ENCODE measurements around the gene SMAD6. TPM values are rescaled to one million over a fixed set of nuclear protein-coding genes. Genes with fewer than 3 reads are reported as not detected.

The SMAD6 gene
- total RNA-seq, 1 experiment from 2014 or later = 2.4 TPM

DNA sequence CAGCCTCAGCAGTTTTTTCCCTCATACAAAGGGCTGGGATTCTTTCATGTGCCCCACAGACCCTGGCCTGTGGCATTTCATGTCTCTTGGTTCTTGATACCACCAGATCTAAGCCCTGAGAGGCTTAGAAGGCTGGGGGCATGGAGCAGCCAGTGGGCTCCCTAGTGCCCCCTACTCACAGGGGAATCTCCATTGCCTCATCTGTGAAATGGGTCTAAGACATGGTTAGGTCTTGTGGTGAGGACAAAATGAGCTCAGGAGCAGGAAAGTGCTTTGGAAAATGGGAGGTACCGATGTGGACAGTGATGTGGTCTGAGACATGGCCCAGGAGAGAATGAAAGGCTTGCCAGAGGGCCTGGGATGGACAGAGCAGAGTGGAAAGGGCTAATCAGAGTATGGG is 94.3 kb downstream of the SMAD6 start:
- DNase-seq (ENCODE audit: low read depth) = no peak

DNA sequence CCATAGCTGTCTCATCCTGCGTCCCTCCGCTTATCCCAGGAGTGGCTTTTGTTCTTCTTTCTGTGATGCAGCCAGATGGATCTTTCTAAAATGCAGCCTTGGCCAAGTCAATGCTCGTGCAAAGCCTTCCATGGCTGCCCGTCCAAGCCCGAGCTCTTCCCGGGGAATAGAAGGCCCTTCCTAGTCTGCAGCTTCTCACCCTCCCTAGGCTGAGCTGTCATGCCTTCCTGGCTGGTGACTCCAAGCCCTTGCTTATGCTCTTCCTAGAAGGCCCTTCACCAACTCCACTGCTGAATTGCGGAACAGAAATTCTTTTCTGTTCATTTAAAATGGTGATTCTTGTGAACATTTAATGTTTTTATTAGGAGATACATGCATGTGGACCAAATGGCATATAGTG is 95.9 kb downstream of the SMAD6 start:
- DNase-seq (ENCODE audit: low read depth) = no peak

DNA sequence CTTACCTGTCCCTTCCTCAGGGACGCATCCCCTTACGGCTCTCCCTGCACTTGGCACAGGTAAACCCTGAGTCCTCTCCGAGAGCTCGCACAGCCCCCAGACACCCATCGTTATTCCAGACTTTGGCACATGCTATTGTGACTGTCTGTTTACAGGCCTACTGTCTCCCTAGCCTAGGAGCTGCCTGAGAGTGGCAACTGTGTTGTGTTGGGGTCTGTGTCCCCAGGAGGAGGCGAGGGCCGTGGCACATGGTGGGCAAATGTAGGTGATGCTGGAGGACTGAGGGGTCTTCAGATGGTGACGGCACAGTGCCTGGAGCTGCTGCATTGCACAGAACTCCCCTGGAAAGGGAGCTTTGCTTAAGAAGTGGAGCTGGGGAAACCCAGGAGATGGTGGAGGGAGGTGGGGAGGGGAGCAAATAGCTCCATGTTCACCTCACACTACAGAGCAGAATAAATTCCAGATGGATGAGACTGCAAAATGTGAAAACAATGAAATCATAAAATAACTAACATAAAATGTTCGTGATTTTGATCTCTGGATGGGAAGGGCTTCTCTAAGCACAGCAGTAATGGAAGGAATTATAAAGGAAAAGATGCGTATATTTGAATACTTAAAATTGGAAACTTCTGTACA is 96.5 kb downstream of the SMAD6 start:
- DNase-seq (ENCODE audit: low read depth) = no peak

DNA sequence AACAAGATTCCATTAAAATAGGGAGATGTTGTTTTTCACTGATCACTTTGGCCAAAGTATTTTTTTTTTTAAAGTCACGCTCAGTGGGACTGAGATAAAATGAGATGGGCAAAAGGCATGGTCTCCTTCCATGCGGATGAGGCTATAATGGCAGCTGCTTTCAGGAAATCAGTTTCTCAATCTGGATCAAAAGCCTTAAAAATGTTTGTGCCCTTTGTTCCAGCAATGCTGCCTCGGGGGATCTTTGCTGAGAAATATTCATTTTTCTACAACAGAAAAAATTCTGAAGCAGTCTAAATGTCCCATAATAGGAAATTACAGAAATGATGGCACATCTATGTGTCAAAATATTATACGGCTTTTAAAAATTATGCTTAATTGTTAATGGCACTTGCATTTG is 97.2 kb downstream of the SMAD6 start:
- DNase-seq (ENCODE audit: low read depth) = no peak

DNA sequence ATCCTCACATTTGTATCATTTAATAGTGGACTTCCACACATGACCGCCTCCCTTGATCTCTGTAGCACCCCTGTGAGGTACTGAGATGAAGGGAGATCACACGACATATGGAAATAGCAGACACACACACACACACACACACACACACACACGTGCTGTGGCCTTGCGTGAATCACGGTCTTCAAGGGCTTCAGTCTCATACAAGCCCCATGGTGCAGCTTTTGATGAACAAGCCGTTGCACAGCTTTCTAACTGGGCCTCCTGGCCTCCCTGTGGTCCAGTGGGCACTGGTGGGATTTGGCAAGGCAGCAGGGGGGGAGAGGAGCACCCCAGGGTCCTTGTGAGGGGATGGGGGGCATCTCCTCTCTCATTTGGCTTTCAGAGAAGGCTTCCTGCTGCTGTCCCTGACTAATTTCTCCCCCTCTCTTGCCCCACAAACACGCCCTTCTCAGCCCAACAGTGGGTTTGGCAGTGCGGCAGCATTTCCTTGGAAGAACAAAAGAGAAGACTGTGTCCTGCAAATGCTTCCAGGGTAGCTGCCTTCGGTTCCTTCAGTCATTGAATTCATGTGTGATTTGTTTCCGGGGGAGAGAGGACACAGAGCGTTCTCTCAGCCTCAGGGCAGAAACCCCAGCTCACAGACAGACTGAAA is 98.7 kb downstream of the SMAD6 start:
- no peak for DNase-seq (ENCODE audit: low read depth)

DNA sequence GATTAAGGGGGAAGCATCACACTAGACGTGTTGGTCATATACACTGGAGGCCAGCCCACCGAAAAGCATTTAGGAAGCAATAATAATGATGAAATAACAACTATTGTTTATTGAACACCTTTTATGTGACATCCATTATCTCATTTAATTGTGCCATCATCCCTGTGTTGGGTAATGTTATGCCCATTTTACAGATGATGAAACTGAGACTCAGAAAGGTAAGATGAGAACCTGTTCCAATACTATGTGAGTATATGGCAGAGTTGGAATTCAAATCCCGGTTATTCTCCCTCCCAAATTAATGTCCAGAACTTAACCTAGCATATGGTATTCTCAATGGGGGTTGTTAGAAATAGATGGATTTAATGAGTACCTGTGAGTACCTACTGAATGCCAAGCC is 99.2 kb downstream of the SMAD6 start:
- no peak for DNase-seq (ENCODE audit: low read depth)

DNA sequence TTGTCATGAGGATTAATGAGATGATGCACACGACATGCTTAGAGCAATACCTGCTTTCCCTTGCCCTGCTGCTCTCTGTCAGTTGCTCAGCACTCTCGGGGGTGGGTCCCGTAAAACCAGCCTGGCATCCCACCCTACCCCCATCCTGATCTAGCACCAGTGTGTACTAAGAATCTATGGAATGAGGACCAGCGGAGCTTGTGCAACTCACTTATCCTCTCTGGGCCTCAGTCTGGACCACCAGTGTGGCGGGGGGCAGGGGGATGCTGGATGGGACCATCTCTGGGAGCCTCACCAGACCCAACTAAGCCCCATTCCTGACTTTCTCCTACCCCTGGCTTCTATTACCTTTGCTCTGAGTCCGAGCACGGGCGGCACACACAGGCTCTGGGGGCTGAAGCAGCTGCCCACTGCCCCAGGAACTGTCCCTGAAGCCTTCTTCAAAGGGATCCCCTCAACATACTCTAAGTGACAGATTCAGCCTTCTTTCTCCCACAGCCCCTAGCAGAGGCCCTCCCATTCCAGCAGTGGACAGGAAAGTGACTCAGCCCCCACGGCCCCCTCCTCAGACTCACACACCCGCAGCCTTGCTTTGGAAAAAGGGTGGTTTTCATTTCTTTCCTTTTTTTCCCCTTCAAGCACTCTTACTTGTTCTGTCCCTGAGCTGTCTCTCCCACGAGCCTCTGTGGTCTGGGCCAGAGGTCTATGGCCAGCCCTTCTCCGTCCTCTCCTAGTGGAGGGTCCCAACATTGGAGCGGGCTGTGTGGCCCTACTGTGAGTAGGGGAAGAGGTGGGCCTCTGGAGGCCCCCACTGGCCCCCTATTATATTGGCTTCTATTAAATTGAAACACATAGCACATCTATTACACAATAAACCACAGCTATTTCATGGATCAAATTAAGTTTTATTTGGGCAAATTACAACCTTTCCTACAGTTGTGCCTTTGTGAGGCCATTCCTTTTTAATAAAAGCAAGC is 100.3 kb downstream of the SMAD6 start:
- DNase-seq (ENCODE audit: low read depth) = peak; percentile 50

DNA sequence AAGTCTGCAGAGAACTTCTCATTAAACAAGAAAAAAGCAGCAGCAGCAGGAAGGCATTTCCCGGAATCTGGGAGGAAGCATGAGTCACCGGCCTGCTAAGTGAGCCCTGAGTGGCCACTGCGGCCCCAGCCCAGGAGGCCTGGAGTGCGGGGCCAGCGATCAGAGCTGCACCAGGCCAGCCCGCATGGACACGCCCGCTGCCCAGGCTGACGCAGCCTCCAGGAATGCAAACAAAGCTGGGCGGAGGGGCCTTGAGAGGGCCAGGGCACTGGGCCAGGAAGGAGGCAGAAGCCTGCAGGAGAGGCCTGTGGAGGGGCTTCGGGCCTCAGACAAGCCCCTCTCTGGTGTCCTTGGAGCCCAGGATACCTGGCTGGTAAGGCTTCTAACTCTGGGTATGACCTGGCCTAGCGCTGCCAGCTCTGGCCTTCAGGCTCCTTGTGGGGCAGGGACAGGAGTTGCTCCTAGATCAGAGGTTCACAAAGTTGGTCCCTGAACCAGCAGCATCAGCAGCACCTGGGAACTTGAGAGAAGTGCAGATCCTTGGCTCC is 101.2 kb downstream of the SMAD6 start:
- peak; percentile 98 for DNase-seq (ENCODE audit: low read depth)

DNA sequence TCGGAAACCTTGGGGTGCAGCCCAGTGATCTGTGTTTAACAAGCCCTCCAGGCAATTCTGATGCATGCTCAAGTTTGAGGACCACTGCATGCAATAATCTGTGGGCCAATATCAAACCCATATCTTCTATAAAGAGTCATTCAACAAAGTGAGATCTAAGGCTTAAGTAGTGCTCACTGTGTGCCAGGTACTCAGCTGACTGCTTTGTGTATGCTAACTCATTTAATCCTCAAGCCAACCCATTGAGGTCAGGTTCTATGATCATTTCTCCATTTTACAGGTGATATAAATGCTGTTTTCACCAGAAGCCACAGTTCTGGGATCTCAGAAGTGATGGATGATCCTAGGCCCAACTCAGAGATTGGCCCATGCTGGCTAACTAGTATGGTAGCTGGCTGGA is 101.7 kb downstream of the SMAD6 start:
- DNase-seq (ENCODE audit: low read depth) = no peak

DNA sequence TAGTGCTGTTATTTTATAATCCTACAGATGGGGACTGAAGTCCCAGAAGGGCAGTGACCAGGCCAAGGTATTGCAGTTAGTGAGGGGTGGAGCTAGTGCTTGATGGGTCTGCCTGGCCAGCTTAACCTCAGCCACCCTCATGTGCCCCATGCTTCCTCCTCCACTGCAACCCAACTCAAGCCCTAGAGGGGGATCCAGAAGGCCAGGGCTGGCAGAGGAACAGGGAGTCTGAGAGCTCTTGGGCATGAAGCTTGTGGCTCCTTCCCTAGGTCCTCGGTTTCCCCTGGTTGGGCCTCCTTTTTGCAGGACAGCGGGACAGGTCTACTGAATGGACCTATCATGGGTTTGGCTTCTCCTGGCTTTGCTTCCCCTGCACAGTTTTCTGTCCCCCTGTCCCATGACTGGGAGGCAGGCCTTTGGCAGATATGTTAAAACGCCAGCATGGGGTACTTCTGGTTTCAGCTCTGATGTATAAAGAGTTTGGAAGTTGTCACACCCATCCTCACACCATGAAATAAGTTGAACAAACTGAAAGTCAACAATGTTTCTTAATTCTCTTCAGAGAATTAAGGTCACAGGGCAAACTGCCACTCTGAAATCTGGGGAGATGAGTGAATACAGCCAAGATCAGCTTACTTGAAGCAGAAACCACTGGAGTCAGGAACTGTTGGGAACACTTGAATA is 103.3 kb downstream of the SMAD6 start:
- DNase-seq (ENCODE audit: low read depth) = no peak

DNA sequence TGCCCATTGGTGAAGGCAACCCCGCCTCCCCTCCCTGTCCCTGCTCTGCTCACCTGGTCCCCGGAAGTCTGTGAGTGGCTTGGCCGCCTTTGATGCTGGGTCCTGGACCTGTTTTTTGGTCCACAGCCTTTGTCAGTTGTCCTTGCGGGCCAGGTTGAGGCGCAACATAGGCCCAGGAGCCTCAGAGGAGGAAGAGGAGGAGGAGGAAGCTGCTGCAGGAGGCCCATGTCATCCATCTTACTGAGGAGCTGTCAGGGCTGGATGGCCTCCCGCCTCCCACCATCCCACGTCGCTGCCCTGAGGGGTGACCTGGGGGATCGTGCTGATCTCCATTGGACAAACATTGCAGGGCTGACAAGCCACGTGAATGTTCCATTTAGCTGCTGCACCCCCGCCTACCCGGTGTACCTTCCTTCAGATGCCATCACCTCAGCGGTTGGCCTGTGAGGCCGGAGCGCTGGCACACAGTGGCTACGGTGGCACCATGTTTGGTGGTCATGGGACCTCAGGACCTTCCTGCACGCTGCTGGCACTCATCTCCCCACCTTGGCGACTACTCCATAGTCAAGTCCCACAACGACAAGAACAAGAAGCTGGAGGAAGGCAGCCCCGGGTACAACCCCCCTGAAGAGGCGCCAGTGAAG is 106.3 kb downstream of the SMAD6 start:
- no peak for DNase-seq (ENCODE audit: low read depth)

DNA sequence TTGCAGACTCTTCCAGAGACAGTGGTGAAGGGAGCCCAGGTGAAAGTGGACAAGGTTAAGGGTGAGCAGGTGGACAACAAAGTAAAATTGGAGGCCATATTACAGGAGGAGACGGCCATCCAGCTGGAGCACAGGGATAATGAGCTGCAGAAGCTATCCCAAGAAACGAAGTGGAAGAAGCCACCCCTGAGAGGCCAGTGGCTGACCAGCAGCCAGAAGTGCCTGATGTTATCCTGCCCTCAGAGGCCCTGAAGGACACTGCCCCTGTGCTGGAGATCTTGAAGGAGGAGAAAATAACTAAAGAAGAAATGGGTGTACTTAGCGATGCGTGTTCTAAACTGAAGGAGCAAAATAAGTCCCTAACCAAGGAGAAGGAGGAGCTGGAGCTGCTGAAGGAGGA is 107.6 kb downstream of the SMAD6 start:
- no peak for DNase-seq (ENCODE audit: low read depth)

DNA sequence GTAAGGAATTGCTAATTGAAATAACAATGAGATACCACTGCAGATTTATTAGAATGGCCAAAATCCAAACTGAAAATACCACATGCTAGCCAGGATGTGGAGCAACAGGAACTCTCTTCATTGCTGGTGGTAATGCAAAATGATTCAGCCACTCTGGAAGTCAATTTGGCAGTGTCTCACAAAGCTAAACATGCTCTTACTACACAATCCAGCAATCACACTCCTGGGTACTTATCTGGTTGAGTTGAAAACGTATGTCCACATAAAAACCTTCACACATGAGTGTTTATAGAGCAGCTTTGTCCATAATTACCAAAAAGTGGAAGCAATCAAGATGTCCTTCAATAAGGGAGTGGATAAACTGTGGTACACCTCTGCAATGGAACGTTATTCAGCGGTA is 113.3 kb downstream of the SMAD6 start:
- DNase-seq (ENCODE audit: low read depth) = peak; percentile 49

DNA sequence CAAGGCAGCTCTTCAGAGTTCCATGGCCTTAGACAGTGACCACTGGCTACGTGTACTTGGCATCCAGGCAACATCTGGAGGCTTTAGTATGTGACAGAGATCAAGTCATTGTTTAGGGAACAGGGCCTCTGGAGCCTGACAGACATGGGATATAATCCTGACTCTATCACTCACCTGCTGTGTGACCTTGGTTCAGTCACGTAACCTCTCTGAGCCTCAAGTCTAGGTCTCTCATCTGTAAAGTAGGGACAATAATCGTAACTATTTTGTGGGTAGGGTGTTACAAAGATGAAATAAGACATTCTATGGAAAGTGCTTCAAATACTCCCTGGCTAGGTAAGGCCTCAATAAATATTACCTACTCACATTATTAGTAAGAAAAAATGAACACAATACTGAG is 114.2 kb downstream of the SMAD6 start:
- no peak for DNase-seq (ENCODE audit: low read depth)

DNA sequence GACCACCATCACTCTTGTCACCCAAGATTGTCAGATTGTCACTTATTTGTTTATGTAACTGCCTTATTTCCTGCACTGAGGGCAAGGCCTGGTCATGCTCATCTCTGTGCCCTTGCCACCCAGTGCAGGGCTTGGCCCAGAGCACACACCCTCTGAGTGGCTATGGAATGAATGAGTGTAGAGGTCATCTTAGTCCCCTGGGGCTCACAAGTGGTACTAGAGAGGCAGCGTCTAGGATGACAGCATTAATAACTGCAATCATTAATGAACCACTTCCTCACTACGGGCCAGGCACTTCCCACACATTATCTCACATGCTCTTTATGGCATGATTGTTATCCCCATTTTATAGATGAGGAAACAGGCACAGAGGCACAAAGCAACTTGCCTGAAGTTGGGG is 117.0 kb downstream of the SMAD6 start:
- no peak for DNase-seq (ENCODE audit: low read depth)

DNA sequence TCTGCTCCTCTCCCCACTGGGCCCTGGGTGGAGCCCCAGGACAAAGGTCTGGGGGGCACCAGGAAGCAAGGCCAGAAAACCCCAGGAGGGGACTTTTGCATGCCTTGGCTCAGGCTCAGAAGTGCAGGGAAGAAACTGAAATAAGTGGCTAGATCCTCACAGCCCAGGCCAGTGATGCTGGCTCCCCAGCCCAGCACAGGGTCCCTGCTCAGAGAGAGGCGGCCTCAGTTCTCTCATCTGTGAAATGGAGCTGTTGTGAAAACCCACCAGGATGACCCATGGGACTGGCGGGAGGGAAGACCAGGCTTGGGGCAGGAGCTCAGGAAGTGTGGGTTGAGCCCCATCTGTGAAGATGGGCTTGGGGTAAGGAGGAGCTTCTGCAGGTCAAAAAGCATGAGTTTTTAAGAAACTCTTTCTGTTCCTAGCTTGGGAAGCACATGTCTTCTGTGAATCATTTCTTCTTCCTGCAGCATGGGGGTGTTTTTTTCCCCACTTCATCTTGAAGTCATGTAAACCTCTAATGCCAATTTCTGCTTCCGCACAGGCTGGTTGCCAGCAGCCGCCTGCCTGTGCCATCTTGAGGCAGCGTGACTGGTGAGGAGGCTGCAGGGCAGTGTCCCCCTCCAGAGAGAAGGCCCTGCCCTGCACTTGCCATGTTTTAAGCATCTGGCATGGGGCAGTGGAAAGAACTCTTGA is 118.6 kb downstream of the SMAD6 start:
- DNase-seq (ENCODE audit: low read depth) = no peak

DNA sequence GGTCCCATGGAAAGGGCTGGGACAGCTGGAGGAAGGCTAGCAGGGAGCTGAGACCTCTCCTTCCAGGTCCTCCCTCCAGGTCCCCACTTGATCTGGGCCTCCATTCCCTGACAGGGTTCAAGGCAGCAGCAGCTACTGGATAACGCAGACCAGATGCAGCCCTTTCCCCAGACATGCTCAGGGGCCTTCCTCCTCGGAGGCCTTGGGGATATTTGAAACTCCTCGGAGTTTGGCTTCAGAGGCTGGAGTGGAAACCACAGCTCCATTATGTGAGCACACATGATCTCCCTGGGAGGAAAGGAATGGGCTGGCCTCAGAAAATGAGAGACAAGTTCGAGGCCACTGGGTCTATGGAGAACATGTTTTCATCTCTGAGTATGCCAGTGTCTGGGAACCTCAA is 119.3 kb downstream of the SMAD6 start:
- DNase-seq (ENCODE audit: low read depth) = no peak

DNA sequence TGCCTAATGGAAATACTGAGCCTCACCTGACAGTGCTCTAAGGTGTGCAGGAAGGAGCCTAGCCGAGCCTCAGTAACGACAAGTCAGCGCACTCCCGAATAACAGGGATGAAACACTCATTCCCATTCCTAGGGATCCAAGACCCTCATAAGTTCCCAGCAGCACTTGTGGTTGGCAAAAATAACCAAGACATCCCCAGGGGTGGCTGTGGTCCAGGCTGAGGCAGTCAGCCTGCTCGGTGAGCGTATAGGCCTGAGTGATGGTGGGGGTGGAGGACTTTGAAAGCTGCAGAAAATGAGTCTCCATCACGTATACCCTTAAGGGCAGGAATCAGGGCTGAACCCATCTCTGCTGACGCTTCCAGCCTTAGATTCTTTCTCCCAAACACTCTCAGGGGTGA is 120.1 kb downstream of the SMAD6 start:
- DNase-seq (ENCODE audit: low read depth) = no peak

DNA sequence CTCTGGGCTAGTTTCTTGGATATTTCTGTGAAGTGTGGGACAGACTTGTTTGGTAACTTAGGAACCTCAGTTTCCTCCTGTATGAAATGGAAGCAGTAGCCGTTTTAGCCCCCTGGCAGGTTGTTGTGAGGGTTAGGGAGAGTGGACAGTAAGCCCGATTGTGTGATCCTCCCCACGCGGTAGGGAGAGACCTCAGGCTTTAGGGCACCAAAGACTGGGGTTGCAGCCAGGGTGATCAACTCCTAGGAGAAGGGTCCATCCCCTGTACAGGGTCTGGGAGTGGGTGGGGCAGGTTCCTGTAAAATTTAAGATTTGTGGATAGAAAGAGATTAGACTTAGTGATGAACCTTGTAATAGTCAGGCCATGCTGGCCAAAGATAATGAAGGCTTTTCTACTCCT is 120.5 kb downstream of the SMAD6 start:
- DNase-seq (ENCODE audit: low read depth) = no peak

DNA sequence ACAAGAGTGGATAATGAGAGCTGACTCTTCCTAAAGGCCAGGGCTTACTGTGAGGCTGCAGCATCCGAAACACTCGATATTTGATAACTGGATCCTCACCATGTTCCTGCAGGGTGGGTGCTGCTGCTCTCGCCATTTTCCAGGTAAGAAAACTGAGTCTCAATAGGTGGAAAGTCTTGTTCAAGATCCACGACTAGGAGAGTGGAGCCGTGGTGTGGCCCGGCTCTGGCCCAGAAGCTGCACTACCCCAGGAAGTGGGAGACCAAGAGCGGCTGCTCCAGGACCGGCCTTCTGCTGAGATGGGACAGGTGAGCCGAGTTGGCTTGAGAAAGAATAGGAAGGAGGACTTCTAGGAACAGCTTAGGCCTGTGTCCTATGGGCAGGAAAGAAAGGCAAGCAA is 121.6 kb downstream of the SMAD6 start:
- no peak for DNase-seq (ENCODE audit: low read depth)

DNA sequence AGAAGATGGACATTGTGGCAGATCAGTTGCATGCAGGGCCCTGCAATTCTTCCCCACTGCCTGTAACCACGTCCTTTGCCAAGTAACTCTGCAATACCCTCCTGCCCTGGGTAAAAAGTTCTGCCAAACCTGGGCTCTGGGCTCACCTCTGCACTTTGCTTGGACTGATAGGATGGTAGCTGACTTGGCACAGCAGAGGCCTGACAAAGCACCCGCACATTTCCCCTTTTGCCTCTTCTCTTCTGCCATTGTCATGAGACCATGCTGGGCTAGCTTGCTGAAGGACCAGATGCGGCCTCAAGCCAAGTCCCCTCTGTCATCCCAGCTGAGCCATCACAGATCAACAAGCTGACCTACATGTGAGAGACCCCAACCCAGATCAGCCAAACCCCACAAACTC is 122.4 kb downstream of the SMAD6 start:
- no peak for DNase-seq (ENCODE audit: low read depth)
